Immature natural killer cell (primary cell): Measurements from ENCODE around the gene NTMT2. TPM values are rescaled to one million over a fixed set of nuclear protein-coding genes. Genes with fewer than 3 reads are reported as not detected.
A peak's percentile ranks its signal among the peaks of the same experiment; 100 is the strongest.
"Not testable (repeated sequence)": the region's sequence is repeated elsewhere in the genome, so short reads cannot be mapped to it uniquely, and the experiment has no call there.

Experiments
- DNase-seq, 3 donors: peaks; one replicate each; pipeline ENCODE4 v3.0.0; 2022; ENCODE audit warnings: mixed read lengths in 1 of 3
- H3K27ac Mint-ChIP-seq, 6 donors: one replicate each; pipeline ENCODE4 v1.8.0; 2020; ENCODE audit warnings: mixed read lengths in 6 of 6, mild to moderate bottlenecking in 5 of 6, inconsistent platforms in 4 of 6, moderate library complexity in 3 of 6
- H3K27me3 Mint-ChIP-seq, 3 donors: one replicate each; pipeline ENCODE4 v1.8.0; 2020 to 2021; ENCODE audit warnings: low read depth in 3 of 3, mild to moderate bottlenecking in 3 of 3, mixed read lengths in 3 of 3, moderate library complexity in 3 of 3, inconsistent platforms in 1 of 3
- H3K36me3 Mint-ChIP-seq, 3 donors: one replicate each; pipeline ENCODE4 v1.8.0; 2020; ENCODE audit warnings: mixed read lengths in 3 of 3, inconsistent platforms in 2 of 3, mild to moderate bottlenecking in 2 of 3
- H3K4me1 Mint-ChIP-seq, 2 donors: one replicate each; pipeline ENCODE4 v1.8.0; 2020; ENCODE audit warnings: inconsistent platforms in 2 of 2, mild to moderate bottlenecking in 2 of 2, mixed read lengths in 2 of 2, moderate library complexity in 1 of 2
- H3K4me3 Mint-ChIP-seq, 5 donors: one replicate each; pipeline ENCODE4 v1.8.0; 2020; ENCODE audit warnings: mild to moderate bottlenecking in 5 of 5, mixed read lengths in 5 of 5, inconsistent platforms in 3 of 5, moderate library complexity in 3 of 5
- H3K9me3 Mint-ChIP-seq, 6 donors: one replicate each; pipeline ENCODE4 v1.8.0; 2020; ENCODE audit warnings: mild to moderate bottlenecking in 6 of 6, mixed read lengths in 6 of 6, inconsistent platforms in 4 of 6, moderate library complexity in 3 of 6
- polyA plus RNA-seq, 3 donors: library from polyadenylated mRNA; unstranded; fragments of 300-500 nt; fragmentation: Illumina TruSeq; gene quantifications; one replicate each; pipeline ENCODE4 v1.2.3, GENCODE V29; 2021

Gene NTMT2
- polyA plus RNA-seq, 3 donors from 2014 or later: not detected

DNA sequence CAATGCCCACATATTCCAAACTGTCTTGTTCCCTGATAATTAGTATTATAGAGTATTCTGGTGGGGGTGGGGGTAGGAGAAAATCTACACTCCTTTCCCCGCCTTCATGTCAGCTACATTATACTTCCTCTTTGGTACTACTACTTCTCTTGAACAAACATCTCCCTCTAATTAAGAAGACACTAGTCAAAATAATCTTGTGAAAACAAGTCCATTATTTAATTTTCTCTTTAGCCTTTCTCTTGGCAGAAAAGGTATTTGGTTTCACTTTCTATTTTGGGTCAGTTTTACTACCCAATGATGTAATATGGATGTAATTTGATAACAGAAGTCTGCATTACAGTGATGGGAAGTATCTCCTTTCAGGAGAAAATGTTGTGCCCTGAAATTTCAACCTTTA, 22.5 kb downstream of the NTMT2 start:
- Mint-ChIP-seq H3K4me1 (peaks cover 6 to 9% of the 10 kb centered on the region in 2 donors), H3K9me3 (peaks cover 0 to 12% (median 4%) of the 10 kb centered on the region in 6 donors), H3K27me3 (peaks cover 0 to 4% (median 0%) of the 10 kb centered on the region in 3 donors), H3K27ac (peak overlapping the region in 2 of 6 donors; percentile 62 to 78), H3K36me3 (no peaks in the 10 kb centered on the region), H3K4me3 (peak overlapping the region in 2 of 5 donors; percentile 54 to 57)
- DNase-seq: peak in 2 of 3 donors; percentile 0 to 3

DNA sequence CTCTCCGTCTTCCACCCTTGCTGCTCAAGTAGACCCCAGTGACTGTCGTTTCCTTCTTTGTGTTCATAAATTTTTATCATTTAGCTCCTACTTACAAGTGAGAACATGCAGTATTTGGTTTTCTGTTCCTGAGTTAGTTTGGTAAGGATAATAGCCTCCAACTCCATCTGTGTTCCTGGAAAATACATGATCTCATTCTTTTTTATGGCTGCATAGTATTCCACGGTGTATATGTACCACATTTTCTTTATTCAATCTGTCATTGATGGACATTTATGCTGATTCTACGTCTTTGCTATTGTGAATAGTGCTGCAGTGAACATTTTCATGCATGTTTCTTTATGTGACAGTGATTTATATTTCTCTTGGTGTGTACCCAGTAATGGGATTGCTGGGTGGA, 24.8 kb downstream of the NTMT2 start:
- H3K27me3 Mint-ChIP-seq, H3K36me3 Mint-ChIP-seq, H3K4me3 Mint-ChIP-seq, H3K27ac Mint-ChIP-seq, H3K4me1 Mint-ChIP-seq, DNase-seq: not testable (repeated sequence)
- H3K9me3 Mint-ChIP-seq: peaks cover 0 to 12% (median 4%) of the 10 kb centered on the region in 6 donors

DNA sequence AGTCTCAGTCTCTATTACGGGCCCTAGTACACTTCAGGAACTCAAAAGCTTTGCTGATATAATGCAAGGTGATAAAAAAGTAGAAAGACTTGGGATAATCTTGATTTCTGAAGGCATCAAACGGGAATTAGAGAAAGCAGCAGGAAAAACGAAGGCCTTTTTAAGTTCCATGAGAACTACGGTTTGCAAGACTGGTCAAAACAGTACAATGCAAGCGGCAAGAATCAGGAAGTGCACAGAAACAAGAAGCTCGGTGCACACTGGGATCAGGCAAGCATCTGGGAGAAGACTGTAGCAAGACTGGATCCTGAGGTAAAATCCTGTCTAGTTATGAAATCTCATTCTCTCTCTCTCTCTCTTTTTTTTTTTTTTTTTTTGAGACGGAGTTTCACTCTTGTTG, 28.6 kb downstream of the NTMT2 start:
- no peak overlapping the region for H3K4me3 Mint-ChIP-seq
- H3K27me3 Mint-ChIP-seq: peaks cover 0 to 6% (median 3%) of the 10 kb centered on the region in 3 donors
- H3K36me3 Mint-ChIP-seq: no peaks in the 10 kb centered on the region
- no peak overlapping the region for H3K27ac Mint-ChIP-seq
- H3K4me1 Mint-ChIP-seq: no peaks in the 10 kb centered on the region
- no peak for DNase-seq
- peaks cover 0 to 12% (median 4%) of the 10 kb centered on the region in 6 donors for H3K9me3 Mint-ChIP-seq

GRCh38 chr1:170175041-170175440, 29.3 kb downstream of the NTMT2 start:
- Mint-ChIP-seq H3K9me3 (peaks cover 0 to 12% (median 4%) of the 10 kb centered on the region in 6 donors), H3K4me3 (no peak overlapping the region), H3K4me1 (no peaks in the 10 kb centered on the region), H3K36me3 (no peaks in the 10 kb centered on the region), H3K27ac (no peak overlapping the region), H3K27me3 (peaks cover 0 to 6% (median 3%) of the 10 kb centered on the region in 3 donors)
- DNase-seq: no peak

DNA sequence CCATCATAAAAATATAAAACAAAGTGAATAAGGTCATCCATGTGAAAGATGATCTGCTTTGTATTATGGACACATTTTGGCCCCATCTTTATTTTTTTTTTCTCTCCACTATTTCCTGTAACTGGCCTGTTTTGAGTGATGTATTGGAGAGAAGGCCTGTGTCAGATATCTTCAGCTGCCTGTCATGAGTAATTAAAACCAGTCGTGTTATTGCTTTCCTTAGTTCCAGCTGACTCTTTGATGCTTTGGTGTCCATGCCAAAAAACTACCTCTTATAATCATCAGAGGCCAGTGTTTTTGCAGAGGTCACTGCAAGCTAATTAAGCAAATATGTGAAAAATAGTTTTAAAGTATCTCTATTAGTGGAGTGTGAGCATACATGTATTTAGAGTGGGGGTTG, 29.7 kb downstream of the NTMT2 start:
- Mint-ChIP-seq H3K4me3 (no peak overlapping the region), H3K27ac (no peak overlapping the region), H3K9me3 (peaks cover 0 to 10% (median 3%) of the 10 kb centered on the region in 6 donors), H3K27me3 (peaks cover 0 to 6% (median 3%) of the 10 kb centered on the region in 3 donors), H3K36me3 (no peaks in the 10 kb centered on the region), H3K4me1 (no peaks in the 10 kb centered on the region)
- no peak for DNase-seq

GRCh38 chr1:170176772-170177171, 31.0 kb downstream of the NTMT2 start:
- no peak for DNase-seq
- no peaks in the 10 kb centered on the region for H3K4me1 Mint-ChIP-seq

DNA sequence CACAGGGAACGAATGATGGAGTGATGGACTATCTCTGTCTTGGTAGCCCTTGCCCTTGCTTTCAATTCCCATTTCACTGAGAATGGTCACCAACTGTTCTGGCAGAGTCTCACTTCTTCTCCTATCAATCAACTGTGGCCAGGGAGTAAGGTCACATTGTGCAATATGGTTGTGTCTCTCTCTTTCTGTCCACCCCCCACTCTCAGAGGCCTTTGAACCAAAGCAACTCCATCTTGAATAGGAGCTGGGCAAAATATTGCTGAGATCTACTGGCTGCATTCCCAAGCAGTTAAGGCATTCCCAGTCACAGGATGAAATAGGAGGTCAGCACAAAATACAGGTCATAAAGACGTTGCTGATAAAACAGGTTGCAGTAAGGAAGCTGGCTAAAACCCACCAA, 36.7 kb downstream of the NTMT2 start:
- no peak for DNase-seq
- Mint-ChIP-seq H3K9me3 (peaks cover 0 to 3% (median 0%) of the 10 kb centered on the region in 6 donors), H3K27ac (no peak overlapping the region), H3K4me3 (no peak overlapping the region), H3K4me1 (no peaks in the 10 kb centered on the region), H3K27me3 (peaks cover 0 to 2% (median 0%) of the 10 kb centered on the region in 3 donors), H3K36me3 (no peaks in the 10 kb centered on the region)

More at GRCh38 chr1:170176772-170177171, 31.0 kb downstream of the NTMT2 start:
- no peak overlapping the region for H3K27ac Mint-ChIP-seq
- peaks cover 0 to 4% (median 3%) of the 10 kb centered on the region in 3 donors for H3K27me3 Mint-ChIP-seq
- H3K9me3 Mint-ChIP-seq: peaks cover 0 to 3% (median 0%) of the 10 kb centered on the region in 6 donors
- no peak overlapping the region for H3K4me3 Mint-ChIP-seq
- no peaks in the 10 kb centered on the region for H3K36me3 Mint-ChIP-seq

- peaks cover 0 to 16% (median 2%) of the 10 kb centered on the region in 6 donors for H3K9me3 Mint-ChIP-seq
- no peaks in the 10 kb centered on the region for H3K36me3 Mint-ChIP-seq
- no peak overlapping the region for H3K27ac Mint-ChIP-seq
- peaks cover 4 to 8% (median 5%) of the 10 kb centered on the region in 3 donors for H3K27me3 Mint-ChIP-seq
- H3K4me1 Mint-ChIP-seq: no peaks in the 10 kb centered on the region
- DNase-seq: no peak
- no peak overlapping the region for H3K4me3 Mint-ChIP-seq
Observed at GRCh38 chr1:170192546-170192945, 46.8 kb downstream of the NTMT2 start.

GRCh38 chr1:170194451-170194850, 48.7 kb downstream of the NTMT2 start:
- peaks cover 3 to 5% (median 3%) of the 10 kb centered on the region in 3 donors for H3K27me3 Mint-ChIP-seq
- H3K4me1 Mint-ChIP-seq: no peaks in the 10 kb centered on the region
- H3K4me3 Mint-ChIP-seq: no peak overlapping the region
- H3K27ac Mint-ChIP-seq: no peak overlapping the region
- DNase-seq: no peak
- H3K36me3 Mint-ChIP-seq: no peaks in the 10 kb centered on the region
- H3K9me3 Mint-ChIP-seq: peaks cover 0 to 9% (median 2%) of the 10 kb centered on the region in 6 donors

- no peak overlapping the region for H3K4me3 Mint-ChIP-seq
- no peak overlapping the region for H3K27ac Mint-ChIP-seq
- H3K36me3 Mint-ChIP-seq: no peaks in the 10 kb centered on the region
- DNase-seq: no peak
- H3K27me3 Mint-ChIP-seq: peaks cover 3 to 5% (median 3%) of the 10 kb centered on the region in 3 donors
- H3K4me1 Mint-ChIP-seq: no peaks in the 10 kb centered on the region
- H3K9me3 Mint-ChIP-seq: no peaks in the 10 kb centered on the region
Observed at GRCh38 chr1:170196490-170197236, 50.9 kb downstream of the NTMT2 start.

- Mint-ChIP-seq H3K4me1 (no peaks in the 10 kb centered on the region), H3K27ac (no peak overlapping the region), H3K27me3 (peaks cover 3 to 5% (median 3%) of the 10 kb centered on the region in 3 donors), H3K4me3 (no peak overlapping the region), H3K36me3 (no peaks in the 10 kb centered on the region), H3K9me3 (no peaks in the 10 kb centered on the region)
- DNase-seq: no peak
Observed at GRCh38 chr1:170198090-170198489, 52.3 kb downstream of the NTMT2 start.

- Mint-ChIP-seq H3K27me3 (peaks cover 2 to 5% (median 3%) of the 10 kb centered on the region in 3 donors), H3K4me1 (no peaks in the 10 kb centered on the region), H3K4me3 (no peak overlapping the region), H3K27ac (no peak overlapping the region), H3K9me3 (no peaks in the 10 kb centered on the region), H3K36me3 (no peaks in the 10 kb centered on the region)
- DNase-seq: no peak
Observed at GRCh38 chr1:170198584-170198983, 52.8 kb downstream of the NTMT2 start.

GRCh38 chr1:170200161-170200560, 54.4 kb downstream of the NTMT2 start:
- Mint-ChIP-seq H3K27me3 (peaks cover 0 to 4% (median 1%) of the 10 kb centered on the region in 3 donors), H3K4me1 (no peaks in the 10 kb centered on the region), H3K4me3 (no peak overlapping the region), H3K9me3 (no peaks in the 10 kb centered on the region), H3K36me3 (no peaks in the 10 kb centered on the region), H3K27ac (no peak overlapping the region)
- no peak for DNase-seq

GRCh38 chr1:170200621-170201397, 55.0 kb downstream of the NTMT2 start:
- no peaks in the 10 kb centered on the region for H3K9me3 Mint-ChIP-seq
- H3K4me1 Mint-ChIP-seq: no peaks in the 10 kb centered on the region
- no peak overlapping the region for H3K27ac Mint-ChIP-seq
- DNase-seq: no peak
- peaks cover 0 to 4% (median 1%) of the 10 kb centered on the region in 3 donors for H3K27me3 Mint-ChIP-seq
- H3K36me3 Mint-ChIP-seq: no peaks in the 10 kb centered on the region
- H3K4me3 Mint-ChIP-seq: no peak overlapping the region
